Measurements from ENCODE around the gene UBE2F. TPM values are rescaled to one million over a fixed set of nuclear protein-coding genes. Genes with fewer than 3 reads are reported as not detected.

UBE2F gene
- total and polyA plus RNA-seq, 2 of the 13 experiments (the other 11 are each of a cell fraction or from before 2014, with no cell fraction given), result 35.4 to 73.1 TPM

GRCh38 chr2:238077292-238077691 is 110.5 kb downstream of the UBE2F start (continued):
- TF ChIP-seq ATF1 (CRISPR knock-in tag; IDR thresholded peaks at IDR 0.05) (no peak), RFX5 (IDR thresholded peaks at IDR 0.05; ENCODE audit: low read depth, low read length) (no peak), NFKBIZ (CRISPR knock-in tag; IDR thresholded peaks at IDR 0.05) (no peak), POGK (CRISPR knock-in tag; conservative IDR thresholded peaks at IDR 0.05) (no peak), FOXP4 (CRISPR knock-in tag; IDR thresholded peaks at IDR 0.05) (no peak), REXO4 (CRISPR knock-in tag; IDR thresholded peaks at IDR 0.05; ENCODE audit: borderline replicate concordance) (no peak), ZNF781 (CRISPR knock-in tag; IDR thresholded peaks at IDR 0.05; ENCODE audit: borderline replicate concordance, not compliant biosample characterization) (no peak), MAZ (IDR thresholded peaks at IDR 0.05; ENCODE audit: borderline replicate concordance, low read depth, low read length) (no peak), MAZ (CRISPR knock-in tag; IDR thresholded peaks at IDR 0.05; ENCODE audit: low read depth) (no peak), ZNF513 (CRISPR knock-in tag; conservative IDR thresholded peaks at IDR 0.05) (no peak), IKZF1 (IDR thresholded peaks at IDR 0.05) (no peak), PLSCR1 (CRISPR knock-in tag; IDR thresholded peaks at IDR 0.05; ENCODE audit: borderline replicate concordance) (no peak), HMG20B (CRISPR knock-in tag; conservative IDR thresholded peaks at IDR 0.05) (no peak), ZNF576 (CRISPR knock-in tag; IDR thresholded peaks at IDR 0.05) (no peak), PRPF4 (IDR thresholded peaks at IDR 0.05; ENCODE audit: low read depth, low read length, poor library complexity, severe bottlenecking) (no peak), ZNF367 (CRISPR knock-in tag; IDR thresholded peaks at IDR 0.05; ENCODE audit: borderline replicate concordance) (no peak), ZNF354B (CRISPR knock-in tag; IDR thresholded peaks at IDR 0.05) (no peak), GRHL1 (CRISPR knock-in tag; conservative IDR thresholded peaks at IDR 0.05) (no peak), ZNF574 (CRISPR knock-in tag; IDR thresholded peaks at IDR 0.05) (no peak)
